ENCODE data around the gene KAZALD1.

The KAZALD1 gene

GRCh38 chr10:101067356-101068083 is 5.7 kb downstream of the KAZALD1 start:
- H3K4me1 Mint-ChIP-seq: peaks cover 61% of the 10 kb centered on the region
- H3K9me3 Mint-ChIP-seq: no peaks in the 10 kb centered on the region
- H3K27ac Mint-ChIP-seq: no peak overlapping the region
- no peaks in the 10 kb centered on the region for H3K36me3 Mint-ChIP-seq (ENCODE audit: low read depth)
- peak; percentile 89 for TF ChIP-seq CTCF (IDR thresholded peaks at IDR 0.05)
- peak; percentile 86 for DNase-seq
- H3K27me3 Mint-ChIP-seq (ENCODE audit: low read depth, poor library complexity): peaks cover 78% of the 10 kb centered on the region
- H3K4me3 Mint-ChIP-seq: peak overlapping the region; percentile 84

- Mint-ChIP-seq H3K9me3 (no peaks in the 10 kb centered on the region), H3K4me1 (peaks cover 65% of the 10 kb centered on the region), H3K27ac (no peak overlapping the region), H3K27me3 (ENCODE audit: low read depth, poor library complexity) (peaks cover 80% of the 10 kb centered on the region), H3K36me3 (ENCODE audit: low read depth) (no peaks in the 10 kb centered on the region), H3K4me3 (no peak overlapping the region)
- TF ChIP-seq CTCF (IDR thresholded peaks at IDR 0.05): no peak
- no peak for DNase-seq
These were observed 7.7 kb downstream of the KAZALD1 start for GRCh38 chr10:101069441-101069840.

- H3K27me3 Mint-ChIP-seq (ENCODE audit: low read depth, poor library complexity): peaks cover 78% of the 10 kb centered on the region
- no peak overlapping the region for H3K27ac Mint-ChIP-seq
- no peak for DNase-seq
- no peak for TF ChIP-seq CTCF (IDR thresholded peaks at IDR 0.05)
- H3K9me3 Mint-ChIP-seq: no peaks in the 10 kb centered on the region
- H3K4me3 Mint-ChIP-seq: no peak overlapping the region
- H3K4me1 Mint-ChIP-seq: peaks cover 59% of the 10 kb centered on the region
- H3K36me3 Mint-ChIP-seq (ENCODE audit: low read depth): no peaks in the 10 kb centered on the region
These were observed 8.3 kb downstream of the KAZALD1 start for GRCh38 chr10:101070098-101070497.

GRCh38 chr10:101071267-101071884 is 9.6 kb downstream of the KAZALD1 start:
- Mint-ChIP-seq H3K4me3 (no peak overlapping the region), H3K36me3 (ENCODE audit: low read depth) (no peaks in the 10 kb centered on the region), H3K27ac (no peak overlapping the region), H3K27me3 (ENCODE audit: low read depth, poor library complexity) (peaks cover 78% of the 10 kb centered on the region), H3K9me3 (no peaks in the 10 kb centered on the region), H3K4me1 (peaks cover 57% of the 10 kb centered on the region)
- DNase-seq: no peak
- no peak for TF ChIP-seq CTCF (IDR thresholded peaks at IDR 0.05)

GRCh38 chr10:101071885-101072433 is 10.2 kb downstream of the KAZALD1 start:
- Mint-ChIP-seq H3K27ac (peak overlapping the region; percentile 38), H3K4me1 (peaks cover 58% of the 10 kb centered on the region), H3K4me3 (peak overlapping the region; percentile 53), H3K9me3 (no peaks in the 10 kb centered on the region), H3K36me3 (ENCODE audit: low read depth) (no peaks in the 10 kb centered on the region), H3K27me3 (ENCODE audit: low read depth, poor library complexity) (peaks cover 78% of the 10 kb centered on the region)
- no peak for TF ChIP-seq CTCF (IDR thresholded peaks at IDR 0.05)
- DNase-seq: no peak

Data from nephron progenitor cell (in vitro differentiated cells).